GM12872 (cell line): ENCODE results near the gene GFOD1.

Source experiments
- TF ChIP-seq, protein P1 (sequence below): IDR thresholded peaks from 3 replicates; pipeline ENCODE4 v1.5.1; 2011; ENCODE audit warnings: low read depth, mild to moderate bottlenecking, low read length, moderate library complexity; ENCODE audit not compliant: insufficient read depth

The GFOD1 gene

DNA sequence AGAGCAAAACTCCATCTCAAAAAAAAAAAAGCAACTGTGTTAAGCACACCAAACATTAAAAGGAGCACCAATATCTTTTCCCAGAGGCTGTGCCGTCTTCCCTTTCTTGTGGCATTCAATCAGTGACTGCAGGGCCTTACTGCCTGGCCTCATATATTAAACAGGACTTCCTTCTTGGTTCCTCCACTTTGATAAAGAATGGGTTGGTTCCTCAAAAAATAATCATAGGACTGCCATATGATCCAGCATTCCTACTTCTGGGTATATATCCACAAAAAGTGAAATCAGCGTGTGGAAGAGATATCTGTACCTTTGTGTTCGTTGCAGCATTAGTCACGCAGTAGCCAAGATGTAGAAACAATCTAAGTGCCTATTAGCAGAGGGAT is 40.3 kb upstream of the GFOD1 start:
- TF ChIP-seq, protein P1, sequence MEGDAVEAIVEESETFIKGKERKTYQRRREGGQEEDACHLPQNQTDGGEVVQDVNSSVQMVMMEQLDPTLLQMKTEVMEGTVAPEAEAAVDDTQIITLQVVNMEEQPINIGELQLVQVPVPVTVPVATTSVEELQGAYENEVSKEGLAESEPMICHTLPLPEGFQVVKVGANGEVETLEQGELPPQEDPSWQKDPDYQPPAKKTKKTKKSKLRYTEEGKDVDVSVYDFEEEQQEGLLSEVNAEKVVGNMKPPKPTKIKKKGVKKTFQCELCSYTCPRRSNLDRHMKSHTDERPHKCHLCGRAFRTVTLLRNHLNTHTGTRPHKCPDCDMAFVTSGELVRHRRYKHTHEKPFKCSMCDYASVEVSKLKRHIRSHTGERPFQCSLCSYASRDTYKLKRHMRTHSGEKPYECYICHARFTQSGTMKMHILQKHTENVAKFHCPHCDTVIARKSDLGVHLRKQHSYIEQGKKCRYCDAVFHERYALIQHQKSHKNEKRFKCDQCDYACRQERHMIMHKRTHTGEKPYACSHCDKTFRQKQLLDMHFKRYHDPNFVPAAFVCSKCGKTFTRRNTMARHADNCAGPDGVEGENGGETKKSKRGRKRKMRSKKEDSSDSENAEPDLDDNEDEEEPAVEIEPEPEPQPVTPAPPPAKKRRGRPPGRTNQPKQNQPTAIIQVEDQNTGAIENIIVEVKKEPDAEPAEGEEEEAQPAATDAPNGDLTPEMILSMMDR: no peak

DNA sequence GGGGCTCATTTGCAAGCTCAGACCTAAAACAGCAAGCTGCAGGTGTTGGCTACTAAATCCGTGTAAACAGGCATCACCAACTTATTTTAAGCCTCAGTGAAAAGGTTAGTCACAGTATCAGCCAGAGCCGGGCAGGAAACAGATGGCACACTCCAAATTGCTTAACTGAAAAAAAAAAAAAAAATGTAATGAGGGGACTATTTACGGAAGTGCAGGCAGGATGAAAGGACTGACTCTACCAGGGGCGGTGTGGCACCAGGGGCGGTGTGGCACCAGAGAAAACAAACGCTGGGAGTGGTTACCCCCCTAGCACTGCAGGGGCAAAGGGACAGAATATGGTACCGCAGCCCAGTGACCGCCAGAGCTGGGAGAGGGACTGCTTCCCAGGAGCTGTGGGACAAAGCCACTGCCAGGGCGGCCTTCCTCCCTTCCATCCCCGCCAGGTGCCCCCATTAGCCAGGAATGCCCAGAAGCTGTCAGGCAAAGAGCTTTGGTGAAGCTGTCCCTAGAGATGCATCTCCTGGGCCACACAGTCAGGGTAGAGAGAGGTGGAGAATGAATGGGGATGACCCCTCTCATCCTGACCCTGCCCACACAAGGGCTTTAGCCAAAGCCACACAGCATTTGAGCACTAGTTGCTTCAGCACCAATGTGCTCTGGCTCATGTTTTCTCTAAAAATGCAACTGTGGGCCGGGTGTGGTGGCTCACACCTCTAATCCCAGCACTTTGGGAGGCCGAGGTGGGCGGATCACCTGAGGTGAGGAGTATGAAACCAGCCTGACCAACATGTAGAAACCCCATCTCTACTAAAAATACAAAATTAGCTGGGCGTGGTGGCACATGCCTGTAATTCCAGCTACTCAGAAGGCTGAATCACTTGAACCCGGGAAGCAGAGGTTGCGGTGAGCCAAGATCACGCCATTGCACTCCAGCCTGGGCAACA is 39.6 kb upstream of the GFOD1 start:
- TF ChIP-seq, protein P1: no peak

DNA sequence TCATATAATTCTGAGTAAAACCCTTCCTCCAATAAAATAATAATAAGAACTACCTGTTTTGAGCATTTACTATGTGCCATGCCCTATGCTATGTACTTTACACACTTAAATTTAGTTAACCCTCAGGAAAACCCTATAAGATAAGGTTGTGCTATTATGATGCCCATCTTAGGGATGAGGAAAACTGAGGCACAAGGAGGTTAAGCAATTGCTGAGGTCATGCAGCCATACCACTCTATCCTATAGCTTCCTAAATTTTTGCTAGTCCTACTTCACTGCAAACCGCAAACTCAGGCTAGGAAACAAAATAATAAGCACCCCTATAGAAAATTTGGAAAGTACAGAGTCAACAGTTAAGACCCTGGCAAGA is 38.9 kb upstream of the GFOD1 start:
- TF ChIP-seq, protein P1: no peak

DNA sequence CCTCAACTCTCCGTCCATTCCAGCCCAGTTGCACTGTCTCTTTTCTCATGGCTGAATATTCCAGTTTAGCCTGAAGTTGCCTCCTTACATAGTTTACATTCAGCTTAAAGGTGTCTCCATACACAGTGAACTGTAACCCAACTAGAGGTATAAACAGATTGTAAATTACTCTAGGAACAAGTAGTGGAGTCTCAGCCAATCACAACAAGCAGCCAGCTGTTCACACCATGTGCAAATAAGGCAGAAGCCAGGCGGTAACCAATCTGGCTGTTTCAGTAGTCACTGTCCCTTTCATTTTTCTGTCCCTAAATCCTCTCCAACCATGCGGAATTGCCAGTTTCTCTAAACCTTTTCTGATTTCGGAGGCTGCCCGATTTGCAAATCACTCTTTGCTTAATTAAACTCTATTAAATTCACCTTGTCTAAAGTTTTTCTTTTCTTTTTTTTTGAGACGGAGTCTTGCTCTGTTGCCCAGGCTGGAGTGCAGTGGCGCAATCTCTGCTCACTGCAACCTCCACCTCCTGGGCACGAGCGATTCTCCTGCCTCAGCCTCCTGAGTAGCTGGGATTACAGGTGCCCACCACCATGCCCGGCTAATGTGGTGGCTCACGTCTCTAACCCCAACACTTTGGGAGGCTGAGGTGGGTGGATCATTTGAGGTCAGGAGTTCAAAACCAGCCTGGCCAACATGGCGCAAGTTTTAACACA is 37.6 kb upstream of the GFOD1 start:
- TF ChIP-seq, protein P1: no peak

DNA sequence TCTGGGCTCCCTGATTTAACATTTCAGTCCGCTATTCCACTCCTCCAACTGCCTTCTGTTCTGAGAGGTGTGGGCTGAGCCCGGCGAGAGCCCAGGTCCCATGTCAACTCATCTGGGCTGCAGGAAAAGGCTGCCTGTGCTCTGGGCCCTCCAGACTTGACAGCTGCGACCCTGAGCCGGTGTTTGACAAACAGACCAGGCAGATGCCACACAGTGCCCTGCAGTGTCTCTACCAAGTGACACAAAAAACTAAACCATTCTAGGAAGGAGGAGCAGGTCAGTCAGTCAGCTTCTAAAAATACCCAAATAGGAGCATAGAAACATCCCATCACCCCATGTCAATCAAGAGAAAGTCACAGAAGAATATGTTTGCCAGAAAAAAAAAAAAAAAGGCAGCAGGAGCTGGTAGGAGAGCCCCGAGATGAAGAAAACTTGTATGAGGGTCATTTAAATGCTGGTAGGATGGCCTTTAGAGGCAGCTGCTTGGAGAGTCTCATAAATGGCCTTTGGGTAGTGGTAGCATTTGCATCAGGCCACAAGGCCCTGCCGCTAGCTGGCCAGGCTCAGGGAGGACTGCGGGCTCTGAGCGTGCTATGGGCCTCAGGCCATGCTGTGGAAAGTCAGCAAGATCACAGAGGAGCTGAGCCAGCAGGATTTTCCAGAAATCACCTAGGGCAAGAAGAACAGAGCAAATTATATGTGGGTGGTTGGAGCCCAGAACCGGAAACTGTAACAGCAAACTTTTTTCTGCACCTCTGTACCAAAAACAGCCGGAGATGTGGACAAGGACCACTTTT is 36.6 kb upstream of the GFOD1 start:
- TF ChIP-seq, protein P1: no peak

DNA sequence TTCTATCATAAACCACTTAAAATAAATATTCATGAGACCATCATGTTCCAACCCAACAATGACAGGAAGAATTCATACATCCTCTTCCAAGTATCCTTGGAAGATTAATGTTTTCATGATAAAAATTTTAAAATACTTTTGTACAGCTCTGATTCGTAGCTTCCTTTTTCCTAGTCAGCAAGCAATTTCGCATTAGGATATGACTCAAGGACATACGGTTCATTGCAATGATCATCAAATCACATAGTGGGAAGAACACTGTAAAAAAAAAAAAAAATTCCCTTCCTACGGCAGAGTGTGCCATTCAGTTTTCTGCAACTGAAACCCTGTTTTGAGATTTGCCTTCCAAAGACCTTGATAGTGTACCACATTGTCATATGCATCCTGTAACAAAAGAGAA is 35.3 kb upstream of the GFOD1 start:
- TF ChIP-seq, protein P1: no peak

DNA sequence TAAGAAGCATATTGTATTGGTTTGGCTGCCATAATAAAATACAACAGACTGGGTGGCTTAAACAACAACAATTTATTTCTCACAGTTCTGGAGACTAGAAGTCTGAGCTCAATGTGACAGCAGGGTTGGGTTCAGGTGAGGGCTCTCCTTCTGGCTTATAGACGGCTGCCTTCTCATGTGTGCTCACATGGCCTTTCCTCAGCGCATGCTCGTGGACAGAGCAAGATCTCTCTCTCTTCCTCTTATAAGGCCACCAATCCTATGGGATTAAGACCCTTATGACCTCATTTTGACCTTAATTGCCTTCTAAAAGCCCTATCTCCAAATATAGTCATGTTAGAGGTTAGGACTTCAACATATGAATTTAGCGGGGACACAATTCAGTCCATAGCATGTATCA is 32.4 kb upstream of the GFOD1 start:
- TF ChIP-seq, protein P1: no peak
